Adrenal gland (tissue), 5 donors: ENCODE data around the gene LIMS1.

Experiments
- CTCF ChIP-seq, 6 experiments: fragments of 450-650 bp in 4 of 6; fragments of 200-600 bp in 2 of 6; sonication (generic) in 1 of 6; IDR thresholded peaks; 1 replicate in 5 of 6; 2 replicates in 1 of 6; pipeline versions ENCODE4 v1.5.1 to v1.8.0; 2016 to 2021; ENCODE audit warnings: antibody characterized with exemption in 6 of 6, mild to moderate bottlenecking in 2 of 6, moderate library complexity in 1 of 6
- POLR2A ChIP-seq, 2 donors: fragments of 450-650 bp; IDR thresholded peaks; one replicate each; pipeline ENCODE4 v1.6.1; 2017; ENCODE audit warnings: antibody characterized with exemption in 2 of 2, mild to moderate bottlenecking in 2 of 2, moderate library complexity in 1 of 2
- donor health status: DM: no; HTN: no; CAD: no.

- TF ChIP-seq CTCF (IDR thresholded peaks at IDR 0.05) (no peak), POLR2A (IDR thresholded peaks at IDR 0.05) (no peak)
Observed at GRCh38 chr2:108594982-108595464, 60.8 kb downstream of the LIMS1 start.
